ENCODE results near the gene RASSF1. TPM values are rescaled to one million over a fixed set of nuclear protein-coding genes. Genes with fewer than 3 reads are reported as not detected.
A peak's percentile ranks its signal among the peaks of the same experiment; 100 is the strongest.

The RASSF1 gene
- polyA plus RNA-seq, 2 of the 4 experiments (the other 2 are of a cell fraction): 14.4 to 15.4 TPM

- peak in 1 of 2 experiments; percentile 36 for DNase-seq (ENCODE audit: low read depth in 1 of 2, low spot score in 1 of 2)
- Histone ChIP-seq H3K4me3 (no peak overlapping the region), H3K9me3 (no peaks in the 10 kb centered on the region), H3K4me1 (no peaks in the 10 kb centered on the region), H3K27ac (no peak overlapping the region), H3K4me2 (no peak overlapping the region)
- WGBS (ENCODE audit: missing lambda C conversion rate): 69% methylated on average over 17 of the region's 25 CpGs
- ChIA-PET CTCF (interaction anchor here (1.5 kb wide), 1 partner anchor 31 kb away, joined by 4 read pairs; no protein-coding TSS in a partner anchor), POLR2A (no interaction called here)
- FAIRE-seq: no peak
- TF ChIP-seq, protein P1, sequence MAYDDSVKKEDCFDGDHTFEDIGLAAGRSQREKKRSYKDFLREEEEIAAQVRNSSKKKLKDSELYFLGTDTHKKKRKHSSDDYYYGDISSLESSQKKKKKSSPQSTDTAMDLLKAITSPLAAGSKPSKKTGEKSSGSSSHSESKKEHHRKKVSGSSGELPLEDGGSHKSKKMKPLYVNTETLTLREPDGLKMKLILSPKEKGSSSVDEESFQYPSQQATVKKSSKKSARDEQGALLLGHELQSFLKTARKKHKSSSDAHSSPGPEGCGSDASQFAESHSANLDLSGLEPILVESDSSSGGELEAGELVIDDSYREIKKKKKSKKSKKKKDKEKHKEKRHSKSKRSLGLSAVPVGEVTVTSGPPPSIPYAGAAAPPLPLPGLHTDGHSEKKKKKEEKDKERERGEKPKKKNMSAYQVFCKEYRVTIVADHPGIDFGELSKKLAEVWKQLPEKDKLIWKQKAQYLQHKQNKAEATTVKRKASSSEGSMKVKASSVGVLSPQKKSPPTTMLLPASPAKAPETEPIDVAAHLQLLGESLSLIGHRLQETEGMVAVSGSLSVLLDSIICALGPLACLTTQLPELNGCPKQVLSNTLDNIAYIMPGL (CRISPR knock-in tag; IDR thresholded peaks at IDR 0.05; ENCODE audit: borderline replicate concordance): no peak
- TF ChIP-seq RAD21 (conservative IDR thresholded peaks at IDR 0.05 in 1 of 2, IDR thresholded peaks at IDR 0.05 in 1 of 2): peak in 1 of 2 experiments; percentile 27; a peak in 2 of 5 replicates
- ATAC-seq: peak; percentile 48 to 78; a peak in 4 of 6 replicates
These were observed 47.5 kb upstream of the RASSF1 start for GRCh38 chr3:50388016-50388719.

DNA sequence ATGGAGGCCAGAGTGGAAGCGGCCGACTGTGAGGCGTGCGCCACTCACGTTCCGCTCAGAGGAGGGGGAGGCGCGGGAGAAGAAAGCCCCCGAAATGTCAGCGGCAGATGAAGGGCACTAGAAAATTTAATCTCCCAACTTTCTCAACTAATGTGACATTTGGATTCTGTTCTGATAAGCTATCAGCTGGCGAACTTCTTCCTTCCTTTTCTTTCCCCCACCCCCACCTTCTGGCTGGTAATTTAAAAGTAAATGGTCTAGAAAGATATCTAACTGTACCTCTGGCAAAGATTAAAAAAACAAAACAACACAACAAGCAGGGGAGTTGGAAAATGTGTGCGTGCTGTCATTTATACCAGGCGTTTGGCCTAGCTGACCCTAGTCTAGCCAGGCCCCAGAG lies 45.1 kb upstream of the RASSF1 start:
- CTCF ChIA-PET: interaction anchor here (0.8 kb wide), 1 partner anchor 64 kb away, joined by 3 read pairs; no protein-coding TSS in a partner anchor
- H3K4me1 ChIP-seq: no peaks in the 10 kb centered on the region
- ATAC-seq (no peak), FAIRE-seq (no peak), DNase-seq (ENCODE audit: low read depth in 1 of 2, low spot score in 1 of 2) (no peak)
- no peak overlapping the region for H3K4me3 ChIP-seq
- POLR2A ChIA-PET: no interaction called here
- no peaks in the 10 kb centered on the region for H3K9me3 ChIP-seq
- H3K4me2 ChIP-seq: no peak overlapping the region
- WGBS (ENCODE audit: missing lambda C conversion rate): 81% methylated on average over 13 of the region's 13 CpGs
- no peak overlapping the region for H3K27ac ChIP-seq
- TF ChIP-seq NR3C1 (IDR thresholded peaks at IDR 0.05): no peak
- no peak for TF ChIP-seq KDM5A (IDR thresholded peaks at IDR 0.05)
- TF ChIP-seq, protein P2, sequence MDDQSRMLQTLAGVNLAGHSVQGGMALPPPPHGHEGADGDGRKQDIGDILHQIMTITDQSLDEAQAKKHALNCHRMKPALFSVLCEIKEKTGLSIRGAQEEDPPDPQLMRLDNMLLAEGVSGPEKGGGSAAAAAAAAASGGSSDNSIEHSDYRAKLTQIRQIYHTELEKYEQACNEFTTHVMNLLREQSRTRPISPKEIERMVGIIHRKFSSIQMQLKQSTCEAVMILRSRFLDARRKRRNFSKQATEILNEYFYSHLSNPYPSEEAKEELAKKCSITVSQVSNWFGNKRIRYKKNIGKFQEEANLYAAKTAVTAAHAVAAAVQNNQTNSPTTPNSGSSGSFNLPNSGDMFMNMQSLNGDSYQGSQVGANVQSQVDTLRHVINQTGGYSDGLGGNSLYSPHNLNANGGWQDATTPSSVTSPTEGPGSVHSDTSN (IDR thresholded peaks at IDR 0.05): no peak
- TF ChIP-seq EP300 (IDR thresholded peaks at IDR 0.05): no peak
- TF ChIP-seq ATOH8 (CRISPR knock-in tag; IDR thresholded peaks at IDR 0.05; ENCODE audit: low read depth): no peak
- no peak for TF ChIP-seq MYC (IDR thresholded peaks at IDR 0.05; ENCODE audit: borderline replicate concordance, low read length)
- TF ChIP-seq E2F6 (IDR thresholded peaks at IDR 0.05; ENCODE audit: borderline replicate concordance, low read depth): no peak

GRCh38 chr3:50383750-50384149 lies 43.1 kb upstream of the RASSF1 start:
- Histone ChIP-seq H3K4me1 (no peaks in the 10 kb centered on the region), H3K4me3 (no peak overlapping the region), H3K9me3 (no peaks in the 10 kb centered on the region), H3K4me2 (no peak overlapping the region), H3K27ac (no peak overlapping the region)
- ATAC-seq (no peak), DNase-seq (ENCODE audit: low read depth in 1 of 2, low spot score in 1 of 2) (no peak), FAIRE-seq (no peak)
- 61% methylated on average over 6 of the region's 6 CpGs for WGBS (ENCODE audit: missing lambda C conversion rate)
- TF ChIP-seq PHF8 (IDR thresholded peaks at IDR 0.05; ENCODE audit: borderline replicate concordance, low read depth) (no peak), BCL3 (IDR thresholded peaks at IDR 0.05) (no peak), RNF2 (IDR thresholded peaks at IDR 0.05; ENCODE audit: borderline replicate concordance, low read depth) (no peak), JUNB (IDR thresholded peaks at IDR 0.05) (no peak), HOXB5 (CRISPR knock-in tag; IDR thresholded peaks at IDR 0.05) (no peak), RARB (CRISPR knock-in tag; IDR thresholded peaks at IDR 0.05) (no peak), FOSL2 (IDR thresholded peaks at IDR 0.05) (no peak), FOSL2 (CRISPR knock-in tag; IDR thresholded peaks at IDR 0.05) (no peak), MAFK (IDR thresholded peaks at IDR 0.05; ENCODE audit: partially characterized antibody) (no peak), EHF (CRISPR knock-in tag; IDR thresholded peaks at IDR 0.05) (no peak), RCOR1 (IDR thresholded peaks at IDR 0.05; ENCODE audit: low read depth, low read length) (no peak), TP53 (CRISPR knock-in tag; IDR thresholded peaks at IDR 0.05) (no peak), ZSCAN20 (CRISPR knock-in tag; IDR thresholded peaks at IDR 0.05) (no peak), NPAS2 (CRISPR knock-in tag; IDR thresholded peaks at IDR 0.05; ENCODE audit: borderline replicate concordance) (no peak)
- TF ChIP-seq, protein P3, sequence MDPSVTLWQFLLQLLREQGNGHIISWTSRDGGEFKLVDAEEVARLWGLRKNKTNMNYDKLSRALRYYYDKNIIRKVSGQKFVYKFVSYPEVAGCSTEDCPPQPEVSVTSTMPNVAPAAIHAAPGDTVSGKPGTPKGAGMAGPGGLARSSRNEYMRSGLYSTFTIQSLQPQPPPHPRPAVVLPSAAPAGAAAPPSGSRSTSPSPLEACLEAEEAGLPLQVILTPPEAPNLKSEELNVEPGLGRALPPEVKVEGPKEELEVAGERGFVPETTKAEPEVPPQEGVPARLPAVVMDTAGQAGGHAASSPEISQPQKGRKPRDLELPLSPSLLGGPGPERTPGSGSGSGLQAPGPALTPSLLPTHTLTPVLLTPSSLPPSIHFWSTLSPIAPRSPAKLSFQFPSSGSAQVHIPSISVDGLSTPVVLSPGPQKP (IDR thresholded peaks at IDR 0.05; ENCODE audit: low read depth, low read length): no peak
- POLR2A ChIA-PET: no interaction called here
- CTCF ChIA-PET: interaction anchor here (0.6 kb wide), 1 partner anchor 1608 kb away, joined by 3 read pairs; no protein-coding TSS in a partner anchor
